ENCODE results near the gene POMC. TPM values are rescaled to one million over a fixed set of nuclear protein-coding genes. Genes with fewer than 3 reads are reported as not detected.

POMC gene
- total and polyA plus RNA-seq, 2 of the 13 experiments (the other 11 are each of a cell fraction or from before 2014, with no cell fraction given) = not detected

GRCh38 chr2:25201794-25202193 is 33.4 kb upstream of the POMC start:
- no peak overlapping the region for H3K9ac ChIP-seq (ENCODE audit: insufficient read depth, low read depth, low read length)
- H3K27me3 ChIP-seq (ENCODE audit: control insufficient read depth in 1 of 2, insufficient read depth in 2 of 2, low read length in 2 of 2) = peaks cover 3 to 9% of the 10 kb centered on the region in 2 experiments; a peak in 3 of 5 replicates
- ATAC-seq = no peak; the same call in 2 of the 3 replicates
- H3K4me2 ChIP-seq (ENCODE audit: low read depth, low read length) = no peak overlapping the region
- H3K36me3 ChIP-seq (replicated peaks in 1 of 2; ENCODE audit: control insufficient read depth in 1 of 2, insufficient read depth in 2 of 2, low read length in 2 of 2) = no peaks in the 10 kb centered on the region
- in situ Hi-C loops (cut with HindIII; ENCODE audit: extremely low pct_ligation_motif_present, low pct_unique_long_range_greater_than_20kb) = no loop called here
- WGBS (ENCODE audit: low lambda C conversion rate) = 31% methylated on average over 7 of the region's 7 CpGs
- no peak for DNase-seq (ENCODE audit: low spot score)
- H3K79me2 ChIP-seq (ENCODE audit: insufficient read depth, low read length) = no peaks in the 10 kb centered on the region
- peaks cover 14% of the 10 kb centered on the region for H3K4me1 ChIP-seq (ENCODE audit: insufficient read depth, low read length)
- H4K20me1 ChIP-seq (ENCODE audit: insufficient read depth, low read length) = no peaks in the 10 kb centered on the region
- H3K27ac ChIP-seq (ENCODE audit: extremely low read length, insufficient read depth, low read length) = no peak overlapping the region
- H2AFZ ChIP-seq (ENCODE audit: low read length) = no peak overlapping the region
- no peak for FAIRE-seq
- ChIA-PET CTCF (ENCODE audit: low intra/inter-chr PET ratio, low total read pairs) (no interaction called here), POLR2A (no interaction called here)
- no TSS peak for BruUV-seq (replicated peaks)
- no peaks in the 10 kb centered on the region for H3K9me3 ChIP-seq (ENCODE audit: low read length)
- TF ChIP-seq ZNF441 (CRISPR knock-in tag; IDR thresholded peaks at IDR 0.05; ENCODE audit: borderline replicate concordance) = no peak
- TF ChIP-seq ZSCAN21 (CRISPR knock-in tag; IDR thresholded peaks at IDR 0.05; ENCODE audit: borderline replicate concordance) = no peak
- no peak for TF ChIP-seq TCF12 (IDR thresholded peaks at IDR 0.05)
- no peak for TF ChIP-seq TCF12 (CRISPR knock-in tag; IDR thresholded peaks at IDR 0.05)
- no peak for TF ChIP-seq ZNF224 (CRISPR knock-in tag; IDR thresholded peaks at IDR 0.05)
- 0 out of 2 replicates have a peak, but pooled peaks have one; percentile 21 for TF ChIP-seq ZFP91 (CRISPR knock-in tag; IDR thresholded peaks at IDR 0.05; ENCODE audit: borderline replicate concordance)
- H3K4me3 ChIP-seq (replicated peaks in 1 of 3; ENCODE audit: insufficient read depth in 1 of 3, low read depth in 2 of 3, low read length in 3 of 3) = no peak overlapping the region
- intact Hi-C loops (cut with micrococcal nuclease; ENCODE audit: unreplicated experiment) = no loop called here

- intact Hi-C loops (cut with micrococcal nuclease; ENCODE audit: unreplicated experiment) (no loop called here), in situ Hi-C loops (cut with HindIII; ENCODE audit: extremely low pct_ligation_motif_present, low pct_unique_long_range_greater_than_20kb) (no loop called here)
- H3K4me1 ChIP-seq (ENCODE audit: insufficient read depth, low read length) = peaks cover 14% of the 10 kb centered on the region
- H3K27me3 ChIP-seq (ENCODE audit: control insufficient read depth in 1 of 2, insufficient read depth in 2 of 2, low read length in 2 of 2) = peaks cover 3 to 9% of the 10 kb centered on the region in 2 experiments; a peak in 3 of 5 replicates
- H3K9ac ChIP-seq (ENCODE audit: insufficient read depth, low read depth, low read length) = no peak overlapping the region
- no peak overlapping the region for H2AFZ ChIP-seq (ENCODE audit: low read length)
- peak; percentile 64 for FAIRE-seq
- no peak overlapping the region for H3K4me2 ChIP-seq (ENCODE audit: low read depth, low read length)
- no peak for DNase-seq (ENCODE audit: low spot score)
- H3K79me2 ChIP-seq (ENCODE audit: insufficient read depth, low read length) = no peaks in the 10 kb centered on the region
- BruUV-seq (replicated peaks) = no TSS peak
- H3K27ac ChIP-seq (ENCODE audit: extremely low read length, insufficient read depth, low read length) = no peak overlapping the region
- ATAC-seq = peak; percentile 85
- ChIA-PET POLR2A (no interaction called here), CTCF (ENCODE audit: low intra/inter-chr PET ratio, low total read pairs) (no interaction called here)
- no peaks in the 10 kb centered on the region for H3K36me3 ChIP-seq (replicated peaks in 1 of 2; ENCODE audit: control insufficient read depth in 1 of 2, insufficient read depth in 2 of 2, low read length in 2 of 2)
- no peak overlapping the region for H3K4me3 ChIP-seq (replicated peaks in 1 of 3; ENCODE audit: insufficient read depth in 1 of 3, low read depth in 2 of 3, low read length in 3 of 3)
- no peaks in the 10 kb centered on the region for H4K20me1 ChIP-seq (ENCODE audit: insufficient read depth, low read length)
- no peaks in the 10 kb centered on the region for H3K9me3 ChIP-seq (ENCODE audit: low read length)
- WGBS (ENCODE audit: low lambda C conversion rate) = 9% methylated on average over 6 of the region's 6 CpGs
- TF ChIP-seq ATM (IDR thresholded peaks at IDR 0.05; ENCODE audit: borderline replicate concordance) (no peak), NFAT5 (CRISPR knock-in tag; IDR thresholded peaks at IDR 0.05) (no peak), ZBTB8A (CRISPR knock-in tag; IDR thresholded peaks at IDR 0.05; ENCODE audit: borderline replicate concordance, low read depth) (no peak), ZKSCAN1 (IDR thresholded peaks at IDR 0.05; ENCODE audit: low read length) (no peak), ZNF703 (CRISPR knock-in tag; IDR thresholded peaks at IDR 0.05; ENCODE audit: borderline replicate concordance) (no peak), ISL2 (CRISPR knock-in tag; IDR thresholded peaks at IDR 0.05) (no peak), ZSCAN30 (CRISPR knock-in tag; IDR thresholded peaks at IDR 0.05) (no peak)
Measured at GRCh38 chr2:25201265-25201664, 32.9 kb upstream of the POMC start.

Data from HepG2 (cell line).